AG09309 (cell line): ENCODE results near the gene SMOC1.

Experiments
- DNase-seq: peaks from one replicate; pipeline ENCODE4 v3.0.0-alpha.2; 2010; ENCODE audit warnings: low read depth
- H3K4me3 ChIP-seq: 2 replicates; pipeline ENCODE4 v1.5.1; 2011; ENCODE audit warnings: mild to moderate bottlenecking, low read depth, low read length, moderate library complexity; ENCODE audit not compliant: control insufficient read depth
- CTCF ChIP-seq: IDR thresholded peaks from 2 replicates; pipeline ENCODE4 v1.5.1; 2011; ENCODE audit warnings: mild to moderate bottlenecking, low read depth, low read length, inconsistent platforms; ENCODE audit not compliant: insufficient read depth, control insufficient read depth; ENCODE audit errors: missing control alignments

Gene SMOC1

DNA sequence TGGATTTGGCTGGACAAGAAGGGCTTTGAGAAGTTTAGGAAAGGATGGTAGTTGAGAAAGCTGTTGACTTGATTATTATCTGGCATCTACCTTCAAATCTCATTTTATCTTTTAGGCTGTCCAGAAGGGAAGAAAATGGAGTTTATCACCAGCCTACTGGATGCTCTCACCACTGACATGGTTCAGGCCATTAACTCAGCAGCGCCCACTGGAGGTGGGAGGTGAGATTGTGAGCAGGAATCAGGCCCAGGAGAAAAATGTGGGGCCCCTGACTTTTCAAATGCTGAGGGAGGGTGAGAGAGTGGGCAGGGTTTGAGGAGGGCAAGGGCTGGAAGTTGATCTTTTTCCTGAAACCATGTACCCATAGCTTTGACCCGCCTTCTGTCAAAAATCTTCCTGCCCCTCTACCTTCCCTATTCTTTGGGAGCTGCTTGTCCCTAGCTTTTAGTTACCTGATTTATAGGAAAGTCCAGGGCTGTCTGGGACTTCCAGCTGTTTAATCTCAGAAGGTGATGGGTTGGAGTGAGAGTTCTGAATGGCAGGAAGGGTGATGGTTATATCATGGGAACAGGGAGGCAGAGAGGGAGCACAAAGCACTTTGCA lies 134.2 kb downstream of the SMOC1 start:
- H3K4me3 ChIP-seq = no peak overlapping the region
- peak; percentile 53 for TF ChIP-seq CTCF
- DNase-seq = no peak

- no peak overlapping the region for H3K4me3 ChIP-seq
- no peak for DNase-seq
- no peak for TF ChIP-seq CTCF
Measured at GRCh38 chr14:70014406-70015095, 135.3 kb downstream of the SMOC1 start.

- no peak for TF ChIP-seq CTCF
- DNase-seq = no peak
- no peak overlapping the region for H3K4me3 ChIP-seq
Measured at GRCh38 chr14:70018230-70018629, 139.0 kb downstream of the SMOC1 start.

DNA sequence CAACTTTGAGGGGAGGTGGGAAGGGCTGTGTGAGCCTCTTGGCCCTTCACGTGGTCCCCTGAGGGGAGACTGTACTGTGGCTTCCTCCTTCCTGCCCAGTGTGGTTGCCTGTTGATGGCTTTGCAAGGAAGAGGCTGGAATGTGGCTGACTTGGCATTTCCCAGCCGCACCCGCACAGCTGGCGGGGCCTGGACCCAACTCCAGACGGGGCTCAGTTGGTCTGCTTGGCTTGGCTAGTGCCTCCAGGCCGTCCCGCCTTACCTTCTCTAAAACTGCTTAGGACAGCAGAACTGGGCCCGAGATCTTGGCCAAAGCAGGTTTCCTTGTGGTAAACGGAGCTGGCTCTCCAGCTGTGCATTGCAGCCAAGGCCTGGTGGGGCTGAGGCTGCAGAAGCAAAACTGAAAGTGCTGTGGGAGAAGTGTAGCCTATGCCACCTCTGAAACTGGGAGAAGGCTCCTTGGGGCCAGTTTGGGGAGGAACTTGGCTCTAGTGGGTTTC lies 139.5 kb downstream of the SMOC1 start:
- TF ChIP-seq CTCF = no peak
- no peak for DNase-seq
- no peak overlapping the region for H3K4me3 ChIP-seq

GRCh38 chr14:70019695-70020094 lies 140.5 kb downstream of the SMOC1 start:
- DNase-seq = no peak
- TF ChIP-seq CTCF = no peak
- H3K4me3 ChIP-seq = no peak overlapping the region

DNA sequence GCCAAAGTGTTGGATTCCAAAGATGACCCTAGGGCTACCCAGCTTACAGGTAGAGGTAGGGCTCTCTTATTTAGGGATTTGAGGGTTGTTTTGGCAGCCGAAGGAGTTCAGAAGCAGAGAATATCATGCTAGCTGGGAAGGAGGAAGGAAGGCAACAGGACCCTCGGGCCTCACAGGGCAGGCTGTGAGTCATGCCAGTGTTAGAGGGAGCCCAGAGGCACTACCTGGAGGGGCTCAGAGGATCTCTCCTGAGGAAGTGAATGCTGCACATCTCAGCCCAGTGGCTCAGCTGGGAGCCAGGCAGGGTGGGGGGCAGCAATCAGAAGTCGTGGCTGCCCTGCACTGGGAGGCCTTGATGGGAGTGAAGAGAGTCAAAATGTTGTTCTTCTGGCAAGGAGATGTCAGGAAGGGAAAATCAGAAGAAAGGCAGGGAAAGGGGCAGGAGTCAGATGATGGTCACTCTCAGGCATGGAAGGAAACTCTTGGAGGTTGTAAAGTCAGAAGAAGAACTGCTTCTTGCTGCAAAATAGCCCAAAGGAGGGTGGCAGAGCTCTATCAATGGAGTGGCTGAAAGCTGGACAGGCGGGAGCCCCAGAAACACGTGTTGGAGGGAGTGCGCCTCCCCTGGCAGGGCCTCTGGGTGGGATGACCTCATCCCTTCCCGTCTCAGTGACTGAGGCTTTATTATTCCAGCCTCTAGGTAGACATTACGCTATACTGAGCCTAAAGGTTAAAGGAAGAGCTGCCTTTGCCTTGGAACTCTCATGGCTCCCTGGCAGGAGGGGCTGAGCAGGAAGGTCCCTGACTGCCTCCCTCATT lies 141.3 kb downstream of the SMOC1 start:
- no peak for DNase-seq

More for the DNA sequence above, 141.3 kb downstream of the SMOC1 start:
- TF ChIP-seq CTCF = no peak
- H3K4me3 ChIP-seq = no peak overlapping the region
